GM23338 (cell line): ENCODE results near the gene CWC27. TPM values are rescaled to one million over a fixed set of nuclear protein-coding genes. Genes with fewer than 3 reads are reported as not detected.

Experiments used
- CREB1 ChIP-seq: fragments of 250-450 bp; sonication (Bioruptor Pico); IDR thresholded peaks from 2 replicates; pipeline ENCODE4 v1.5.0; 2020; ENCODE audit warnings: low read depth, mild to moderate bottlenecking, moderate library complexity
- CTCF ChIP-seq, 2 experiments: fragments of 200-600 bp in 1 of 2; sonication (generic) in 1 of 2; conservative IDR thresholded peaks; 2 replicates each; pipeline versions ENCODE4 v1.5.1 to v1.6.1; 2016 to 2017; ENCODE audit warnings: antibody characterized with exemption in 2 of 2, low read depth in 2 of 2, mild to moderate bottlenecking in 2 of 2, moderate library complexity in 1 of 2
- EZH2phosphoT487 ChIP-seq: fragments of 200-600 bp; sonication (generic); IDR thresholded peaks from one replicate; pipeline ENCODE4 v1.8.1; 2018; ENCODE audit warnings: antibody characterized with exemption; ENCODE audit not compliant: unreplicated experiment
- JUNB ChIP-seq: IDR thresholded peaks from one replicate; pipeline ENCODE4 v1.6.1; 2016; ENCODE audit warnings: antibody characterized with exemption; ENCODE audit not compliant: unreplicated experiment
- NANOG ChIP-seq: IDR thresholded peaks from 2 replicates; pipeline ENCODE4 v1.6.1; 2016; ENCODE audit warnings: antibody characterized with exemption, borderline replicate concordance
- POLR2AphosphoS5 ChIP-seq: IDR thresholded peaks from 2 replicates; pipeline ENCODE4 v1.6.1; 2016; ENCODE audit warnings: antibody characterized with exemption, low read depth
- ZNF462 ChIP-seq: fragments of 250-450 bp; sonication (Bioruptor Pico); IDR thresholded peaks from 2 replicates; pipeline ENCODE4 v1.5.0; 2020; ENCODE audit warnings: mild to moderate bottlenecking, moderate library complexity
- polyA plus RNA-seq: library from polyadenylated mRNA; unstranded; fragments of >200 nt; fragmentation: Nextera tagmentation; extraction: Ambion mirVana; gene quantifications from 2 replicates; pipeline ENCODE4 v1.2.1, GENCODE V29; 2016
- total RNA-seq: library from RNA; depleted of rRNA; stranded (reverse); fragments of >200 nt; shearing (Covaris generic); gene quantifications from 2 replicates; pipeline ENCODE4 v1.2.3, GENCODE V29; 2014
- TF ChIP-seq, protein P1 (sequence below): IDR thresholded peaks from 2 replicates; pipeline ENCODE4 v1.6.1; 2016; ENCODE audit warnings: antibody characterized with exemption

CWC27 gene
- total and polyA plus RNA-seq, 2 experiments from 2014 or later = 27.7 to 115 TPM

DNA sequence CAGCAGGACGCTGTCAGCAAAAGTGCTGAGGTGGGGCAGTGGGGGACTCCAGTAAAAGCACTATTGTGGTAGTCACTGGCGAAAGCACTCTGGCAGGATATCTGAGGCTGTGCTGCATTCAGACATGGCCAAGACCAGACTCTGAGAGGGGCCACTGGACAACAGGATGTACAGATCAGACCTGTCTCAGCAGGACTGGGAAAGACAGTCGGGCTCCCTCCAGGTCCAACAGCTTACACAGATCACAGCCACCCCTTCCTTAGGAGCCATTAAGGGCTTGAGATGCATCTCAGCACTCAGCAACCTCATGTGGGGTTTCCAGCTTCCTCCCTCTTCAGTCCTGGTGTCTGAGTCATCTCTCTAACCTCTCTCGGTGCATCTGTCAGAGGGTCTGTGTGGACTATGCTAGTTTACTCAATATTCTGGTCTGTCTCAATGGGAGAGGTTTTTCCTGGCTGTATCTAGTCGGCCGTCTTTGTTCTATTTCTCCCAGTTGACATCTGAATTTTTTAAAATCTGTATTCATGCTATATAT lies 154.5 kb downstream of the CWC27 start (continued):
- TF ChIP-seq ZNF462 (no peak), JUNB (no peak), CREB1 (CRISPR knock-in tag) (no peak), EZH2phosphoT487 (no peak), POLR2AphosphoS5 (no peak), CTCF (conservative IDR thresholded peaks at IDR 0.05; ENCODE audit: low read depth in 2 of 2) (no peak), NANOG (no peak)
- TF ChIP-seq, protein P1, sequence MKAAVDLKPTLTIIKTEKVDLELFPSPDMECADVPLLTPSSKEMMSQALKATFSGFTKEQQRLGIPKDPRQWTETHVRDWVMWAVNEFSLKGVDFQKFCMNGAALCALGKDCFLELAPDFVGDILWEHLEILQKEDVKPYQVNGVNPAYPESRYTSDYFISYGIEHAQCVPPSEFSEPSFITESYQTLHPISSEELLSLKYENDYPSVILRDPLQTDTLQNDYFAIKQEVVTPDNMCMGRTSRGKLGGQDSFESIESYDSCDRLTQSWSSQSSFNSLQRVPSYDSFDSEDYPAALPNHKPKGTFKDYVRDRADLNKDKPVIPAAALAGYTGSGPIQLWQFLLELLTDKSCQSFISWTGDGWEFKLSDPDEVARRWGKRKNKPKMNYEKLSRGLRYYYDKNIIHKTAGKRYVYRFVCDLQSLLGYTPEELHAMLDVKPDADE = no peak
